ENCODE data around the gene DAPK2. TPM values are rescaled to one million over a fixed set of nuclear protein-coding genes. Genes with fewer than 3 reads are reported as not detected.

DAPK2 gene
- total and polyA plus RNA-seq, 2 of the 13 experiments (the other 11 are each of a cell fraction or from before 2014, with no cell fraction given): 0.33 to 0.63 TPM

DNA sequence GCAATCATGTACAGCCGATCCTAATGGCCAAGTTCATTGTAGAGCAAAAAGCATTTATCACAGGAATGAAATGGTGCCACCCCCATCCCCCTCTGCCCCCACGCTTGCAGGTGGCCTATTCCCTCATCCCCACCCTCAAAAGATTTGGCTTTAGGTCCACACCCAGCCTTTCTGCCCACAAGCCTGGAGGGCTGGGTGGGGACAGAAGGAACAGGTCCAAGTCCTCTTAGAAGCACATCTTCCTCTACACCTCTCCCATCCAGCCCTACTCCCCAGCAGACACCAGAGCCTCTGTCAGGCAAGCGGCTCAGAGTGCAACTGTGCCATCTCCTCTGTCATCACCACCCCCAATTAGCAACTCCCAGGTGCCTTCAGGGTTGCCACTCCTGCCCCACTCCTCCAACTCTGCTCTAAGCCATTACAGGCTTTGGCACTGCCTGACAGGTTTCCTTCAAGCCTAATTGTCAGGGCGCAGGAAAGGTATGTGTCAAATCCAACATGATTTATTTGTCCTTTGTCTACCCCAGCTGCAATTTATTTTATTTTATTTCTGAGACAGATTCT lies 49.4 kb downstream of the DAPK2 start:
- ChIA-PET CTCF (ENCODE audit: low intra/inter-chr PET ratio, low total read pairs) (no interaction called here), POLR2A (no interaction called here)
- intact Hi-C loops (cut with micrococcal nuclease; ENCODE audit: unreplicated experiment): no loop called here
- Histone ChIP-seq H3K4me2 (ENCODE audit: low read depth, low read length) (no peak overlapping the region), H3K79me2 (ENCODE audit: insufficient read depth, low read length) (no peaks in the 10 kb centered on the region), H4K20me1 (ENCODE audit: insufficient read depth, low read length) (no peaks in the 10 kb centered on the region), H3K4me1 (ENCODE audit: insufficient read depth, low read length) (peaks cover 22% of the 10 kb centered on the region), H3K27me3 (ENCODE audit: control insufficient read depth in 1 of 2, insufficient read depth in 2 of 2, low read length in 2 of 2) (peaks cover 3 to 6% of the 10 kb centered on the region in 2 experiments; a peak in 2 of 5 replicates), H3K27ac (ENCODE audit: extremely low read length, insufficient read depth, low read length) (no peak overlapping the region), H3K36me3 (replicated peaks in 1 of 2; ENCODE audit: control insufficient read depth in 1 of 2, insufficient read depth in 2 of 2, low read length in 2 of 2) (no peaks in the 10 kb centered on the region), H2AFZ (ENCODE audit: low read length) (no peak overlapping the region), H3K9ac (ENCODE audit: insufficient read depth, low read depth, low read length) (no peak overlapping the region), H3K4me3 (replicated peaks in 1 of 3; ENCODE audit: insufficient read depth in 1 of 3, low read depth in 2 of 3, low read length in 3 of 3) (no peak overlapping the region), H3K9me3 (ENCODE audit: low read length) (no peaks in the 10 kb centered on the region)
- in situ Hi-C loops (cut with HindIII; ENCODE audit: extremely low pct_ligation_motif_present, low pct_unique_long_range_greater_than_20kb): no loop called here
- 49% methylated on average over 4 of the region's 4 CpGs for WGBS (ENCODE audit: low lambda C conversion rate)
- FAIRE-seq (no peak), ATAC-seq (no peak), DNase-seq (ENCODE audit: low spot score) (no peak)
- BruUV-seq (replicated peaks): no TSS peak
- TF ChIP-seq, protein P1, sequence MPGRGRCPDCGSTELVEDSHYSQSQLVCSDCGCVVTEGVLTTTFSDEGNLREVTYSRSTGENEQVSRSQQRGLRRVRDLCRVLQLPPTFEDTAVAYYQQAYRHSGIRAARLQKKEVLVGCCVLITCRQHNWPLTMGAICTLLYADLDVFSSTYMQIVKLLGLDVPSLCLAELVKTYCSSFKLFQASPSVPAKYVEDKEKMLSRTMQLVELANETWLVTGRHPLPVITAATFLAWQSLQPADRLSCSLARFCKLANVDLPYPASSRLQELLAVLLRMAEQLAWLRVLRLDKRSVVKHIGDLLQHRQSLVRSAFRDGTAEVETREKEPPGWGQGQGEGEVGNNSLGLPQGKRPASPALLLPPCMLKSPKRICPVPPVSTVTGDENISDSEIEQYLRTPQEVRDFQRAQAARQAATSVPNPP (CRISPR knock-in tag; IDR thresholded peaks at IDR 0.05): no peak
- no peak for TF ChIP-seq LCORL (IDR thresholded peaks at IDR 0.05)
- TF ChIP-seq LCORL (CRISPR knock-in tag; IDR thresholded peaks at IDR 0.05): no peak
- TF ChIP-seq, protein P2, sequence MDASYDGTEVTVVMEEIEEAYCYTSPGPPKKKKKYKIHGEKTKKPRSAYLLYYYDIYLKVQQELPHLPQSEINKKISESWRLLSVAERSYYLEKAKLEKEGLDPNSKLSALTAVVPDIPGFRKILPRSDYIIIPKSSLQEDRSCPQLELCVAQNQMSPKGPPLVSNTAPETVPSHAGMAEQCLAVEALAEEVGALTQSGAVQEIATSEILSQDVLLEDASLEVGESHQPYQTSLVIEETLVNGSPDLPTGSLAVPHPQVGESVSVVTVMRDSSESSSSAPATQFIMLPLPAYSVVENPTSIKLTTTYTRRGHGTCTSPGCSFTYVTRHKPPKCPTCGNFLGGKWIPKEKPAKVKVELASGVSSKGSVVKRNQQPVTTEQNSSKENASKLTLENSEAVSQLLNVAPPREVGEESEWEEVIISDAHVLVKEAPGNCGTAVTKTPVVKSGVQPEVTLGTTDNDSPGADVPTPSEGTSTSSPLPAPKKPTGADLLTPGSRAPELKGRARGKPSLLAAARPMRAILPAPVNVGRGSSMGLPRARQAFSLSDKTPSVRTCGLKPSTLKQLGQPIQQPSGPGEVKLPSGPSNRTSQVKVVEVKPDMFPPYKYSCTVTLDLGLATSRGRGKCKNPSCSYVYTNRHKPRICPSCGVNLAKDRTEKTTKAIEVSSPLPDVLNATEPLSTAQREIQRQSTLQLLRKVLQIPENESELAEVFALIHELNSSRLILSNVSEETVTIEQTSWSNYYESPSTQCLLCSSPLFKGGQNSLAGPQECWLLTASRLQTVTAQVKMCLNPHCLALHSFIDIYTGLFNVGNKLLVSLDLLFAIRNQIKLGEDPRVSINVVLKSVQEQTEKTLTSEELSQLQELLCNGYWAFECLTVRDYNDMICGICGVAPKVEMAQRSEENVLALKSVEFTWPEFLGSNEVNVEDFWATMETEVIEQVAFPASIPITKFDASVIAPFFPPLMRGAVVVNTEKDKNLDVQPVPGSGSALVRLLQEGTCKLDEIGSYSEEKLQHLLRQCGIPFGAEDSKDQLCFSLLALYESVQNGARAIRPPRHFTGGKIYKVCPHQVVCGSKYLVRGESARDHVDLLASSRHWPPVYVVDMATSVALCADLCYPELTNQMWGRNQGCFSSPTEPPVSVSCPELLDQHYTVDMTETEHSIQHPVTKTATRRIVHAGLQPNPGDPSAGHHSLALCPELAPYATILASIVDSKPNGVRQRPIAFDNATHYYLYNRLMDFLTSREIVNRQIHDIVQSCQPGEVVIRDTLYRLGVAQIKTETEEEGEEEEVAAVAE (CRISPR knock-in tag; IDR thresholded peaks at IDR 0.05; ENCODE audit: borderline replicate concordance): no peak
- TF ChIP-seq, protein P3, sequence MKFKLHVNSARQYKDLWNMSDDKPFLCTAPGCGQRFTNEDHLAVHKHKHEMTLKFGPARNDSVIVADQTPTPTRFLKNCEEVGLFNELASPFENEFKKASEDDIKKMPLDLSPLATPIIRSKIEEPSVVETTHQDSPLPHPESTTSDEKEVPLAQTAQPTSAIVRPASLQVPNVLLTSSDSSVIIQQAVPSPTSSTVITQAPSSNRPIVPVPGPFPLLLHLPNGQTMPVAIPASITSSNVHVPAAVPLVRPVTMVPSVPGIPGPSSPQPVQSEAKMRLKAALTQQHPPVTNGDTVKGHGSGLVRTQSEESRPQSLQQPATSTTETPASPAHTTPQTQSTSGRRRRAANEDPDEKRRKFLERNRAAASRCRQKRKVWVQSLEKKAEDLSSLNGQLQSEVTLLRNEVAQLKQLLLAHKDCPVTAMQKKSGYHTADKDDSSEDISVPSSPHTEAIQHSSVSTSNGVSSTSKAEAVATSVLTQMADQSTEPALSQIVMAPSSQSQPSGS (CRISPR knock-in tag; IDR thresholded peaks at IDR 0.05): no peak
- no peak for TF ChIP-seq GATAD1 (CRISPR knock-in tag; IDR thresholded peaks at IDR 0.05)
- no peak for TF ChIP-seq ZFAT (CRISPR knock-in tag; conservative IDR thresholded peaks at IDR 0.05)
- TF ChIP-seq, protein P4, sequence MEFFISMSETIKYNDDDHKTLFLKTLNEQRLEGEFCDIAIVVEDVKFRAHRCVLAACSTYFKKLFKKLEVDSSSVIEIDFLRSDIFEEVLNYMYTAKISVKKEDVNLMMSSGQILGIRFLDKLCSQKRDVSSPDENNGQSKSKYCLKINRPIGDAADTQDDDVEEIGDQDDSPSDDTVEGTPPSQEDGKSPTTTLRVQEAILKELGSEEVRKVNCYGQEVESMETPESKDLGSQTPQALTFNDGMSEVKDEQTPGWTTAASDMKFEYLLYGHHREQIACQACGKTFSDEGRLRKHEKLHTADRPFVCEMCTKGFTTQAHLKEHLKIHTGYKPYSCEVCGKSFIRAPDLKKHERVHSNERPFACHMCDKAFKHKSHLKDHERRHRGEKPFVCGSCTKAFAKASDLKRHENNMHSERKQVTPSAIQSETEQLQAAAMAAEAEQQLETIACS (CRISPR knock-in tag; IDR thresholded peaks at IDR 0.05): no peak
- no peak for TF ChIP-seq STAG1 (CRISPR knock-in tag; IDR thresholded peaks at IDR 0.05)
- no peak for TF ChIP-seq PCBP2 (optimal IDR thresholded peaks at IDR 0.05; ENCODE audit: low read depth, low read length, poor library complexity, severe bottlenecking)
- TF ChIP-seq, protein P5, sequence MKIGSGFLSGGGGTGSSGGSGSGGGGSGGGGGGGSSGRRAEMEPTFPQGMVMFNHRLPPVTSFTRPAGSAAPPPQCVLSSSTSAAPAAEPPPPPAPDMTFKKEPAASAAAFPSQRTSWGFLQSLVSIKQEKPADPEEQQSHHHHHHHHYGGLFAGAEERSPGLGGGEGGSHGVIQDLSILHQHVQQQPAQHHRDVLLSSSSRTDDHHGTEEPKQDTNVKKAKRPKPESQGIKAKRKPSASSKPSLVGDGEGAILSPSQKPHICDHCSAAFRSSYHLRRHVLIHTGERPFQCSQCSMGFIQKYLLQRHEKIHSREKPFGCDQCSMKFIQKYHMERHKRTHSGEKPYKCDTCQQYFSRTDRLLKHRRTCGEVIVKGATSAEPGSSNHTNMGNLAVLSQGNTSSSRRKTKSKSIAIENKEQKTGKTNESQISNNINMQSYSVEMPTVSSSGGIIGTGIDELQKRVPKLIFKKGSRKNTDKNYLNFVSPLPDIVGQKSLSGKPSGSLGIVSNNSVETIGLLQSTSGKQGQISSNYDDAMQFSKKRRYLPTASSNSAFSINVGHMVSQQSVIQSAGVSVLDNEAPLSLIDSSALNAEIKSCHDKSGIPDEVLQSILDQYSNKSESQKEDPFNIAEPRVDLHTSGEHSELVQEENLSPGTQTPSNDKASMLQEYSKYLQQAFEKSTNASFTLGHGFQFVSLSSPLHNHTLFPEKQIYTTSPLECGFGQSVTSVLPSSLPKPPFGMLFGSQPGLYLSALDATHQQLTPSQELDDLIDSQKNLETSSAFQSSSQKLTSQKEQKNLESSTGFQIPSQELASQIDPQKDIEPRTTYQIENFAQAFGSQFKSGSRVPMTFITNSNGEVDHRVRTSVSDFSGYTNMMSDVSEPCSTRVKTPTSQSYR (CRISPR knock-in tag; IDR thresholded peaks at IDR 0.05; ENCODE audit: borderline replicate concordance): no peak
- no peak for TF ChIP-seq ZBTB3 (CRISPR knock-in tag; IDR thresholded peaks at IDR 0.05; ENCODE audit: borderline replicate concordance, low read depth)
- TF ChIP-seq NR3C1 (CRISPR knock-in tag; IDR thresholded peaks at IDR 0.05): no peak
- TF ChIP-seq HNRNPL (IDR thresholded peaks at IDR 0.05; ENCODE audit: low read depth, low read length): no peak

Measured in HepG2 (cell line).